HepG2 (cell line): ENCODE data around the gene FOXA1. TPM values are rescaled to one million over a fixed set of nuclear protein-coding genes. Genes with fewer than 3 reads are reported as not detected.

Source experiments
- ARID5B ChIP-seq: IDR thresholded peaks from 2 replicates; pipeline ENCODE4 v1.4.0; 2020; ENCODE audit warnings: mild to moderate bottlenecking, missing genetic modification reagents
- CBX2 ChIP-seq, 2 experiments: fragments of 200-600 bp in 1 of 2; sonication (generic); formaldehyde crosslinking in 1 of 2; IDR thresholded peaks; 2 replicates each; pipeline versions ENCODE4 v1.7.0 to v1.8.1; 2018 to 2022; ENCODE audit warnings: low read depth in 2 of 2, low read length in 1 of 2, mild to moderate bottlenecking in 1 of 2, missing genetic modification reagents in 1 of 2
- CBX5 ChIP-seq: sonication (generic); formaldehyde crosslinking; IDR thresholded peaks from 2 replicates; pipeline ENCODE4 v1.4.0; 2020; ENCODE audit warnings: missing genetic modification reagents, borderline replicate concordance
- CHCHD3 ChIP-seq: sonication (generic); formaldehyde crosslinking; IDR thresholded peaks from 2 replicates; pipeline ENCODE4 v1.8.0; 2022; ENCODE audit warnings: mild to moderate bottlenecking, missing genetic modification reagents, moderate library complexity
- CHD2 ChIP-seq: IDR thresholded peaks from 2 replicates; pipeline ENCODE4 v1.6.1; 2011; ENCODE audit warnings: low read depth, low read length, improper control_type of control experiment
- DDIT3 ChIP-seq: sonication (generic); formaldehyde crosslinking; IDR thresholded peaks from 2 replicates; pipeline ENCODE4 v1.4.0; 2020; ENCODE audit warnings: mild to moderate bottlenecking, missing genetic modification reagents
- IRX3 ChIP-seq: sonication (generic); formaldehyde crosslinking; IDR thresholded peaks from 2 replicates; pipeline ENCODE4 v1.8.1; 2023; ENCODE audit warnings: mild to moderate bottlenecking, low read depth, missing genetic modification reagents, borderline replicate concordance
- JUND ChIP-seq: sonication (generic); formaldehyde crosslinking; IDR thresholded peaks from 2 replicates; pipeline ENCODE4 v1.8.0; 2022; ENCODE audit warnings: mild to moderate bottlenecking, missing genetic modification reagents
- KDM6A ChIP-seq: IDR thresholded peaks from 2 replicates; pipeline ENCODE4 v1.6.1; 2016; ENCODE audit warnings: low read depth
- MAFF ChIP-seq: IDR thresholded peaks from 2 replicates; pipeline ENCODE4 v1.6.1; 2011; ENCODE audit warnings: low read depth, low read length, improper control_type of control experiment
- MLX ChIP-seq: IDR thresholded peaks from 2 replicates; pipeline ENCODE4 v1.6.1; 2016
- PCBP1 ChIP-seq: fragments of 200-400 bp; formaldehyde crosslinking; IDR thresholded peaks from 2 replicates; pipeline ENCODE4 v1.6.1; 2017; ENCODE audit warnings: mild to moderate bottlenecking, low read depth, low read length, borderline replicate concordance
- SMAD3 ChIP-seq: sonication (generic); formaldehyde crosslinking; IDR thresholded peaks from 2 replicates; pipeline ENCODE4 v1.4.0; 2020; ENCODE audit warnings: missing genetic modification reagents
- SOX13 ChIP-seq, 3 experiments: fragments of 450-650 bp in 1 of 3; sonication (generic) in 1 of 3; formaldehyde crosslinking in 1 of 3; IDR thresholded peaks in 2 of 3; conservative IDR thresholded peaks in 1 of 3; 2 replicates each; pipeline versions ENCODE4 v1.5.0 to v1.6.1; 2016 to 2020; ENCODE audit warnings: antibody characterized with exemption in 1 of 3, mild to moderate bottlenecking in 1 of 3, missing compliant biosample characterization in 1 of 3, missing genetic modification reagents in 1 of 3, moderate library complexity in 1 of 3
- ZFX ChIP-seq: sonication (generic); formaldehyde crosslinking; IDR thresholded peaks from 2 replicates; pipeline ENCODE4 v1.4.0; 2020; ENCODE audit warnings: mild to moderate bottlenecking, low read depth, missing genetic modification reagents, moderate library complexity
- ZFY ChIP-seq: sonication (generic); formaldehyde crosslinking; IDR thresholded peaks from 2 replicates; pipeline ENCODE4 v1.4.0; 2020; ENCODE audit warnings: missing genetic modification reagents
- ZNF34 ChIP-seq: sonication (generic); formaldehyde crosslinking; IDR thresholded peaks from 2 replicates; pipeline ENCODE4 v1.4.0; 2020; ENCODE audit warnings: mild to moderate bottlenecking, missing genetic modification reagents, borderline replicate concordance
- ZNF441 ChIP-seq: sonication (generic); formaldehyde crosslinking; IDR thresholded peaks from 2 replicates; pipeline ENCODE4 v1.7.0; 2021; ENCODE audit warnings: missing genetic modification reagents, borderline replicate concordance
- ZNF501 ChIP-seq: sonication (generic); formaldehyde crosslinking; IDR thresholded peaks from 2 replicates; pipeline ENCODE4 v1.5.1; 2020; ENCODE audit warnings: mild to moderate bottlenecking, moderate library complexity, missing genetic modification reagents
- ZNF547 ChIP-seq: sonication (generic); formaldehyde crosslinking; IDR thresholded peaks from 2 replicates; pipeline ENCODE4 v1.5.1; 2020; ENCODE audit warnings: mild to moderate bottlenecking, missing genetic modification reagents
- ZNF703 ChIP-seq: sonication (generic); formaldehyde crosslinking; IDR thresholded peaks from 2 replicates; pipeline ENCODE4 v1.5.1; 2020; ENCODE audit warnings: missing genetic modification reagents, mild to moderate bottlenecking, moderate library complexity, borderline replicate concordance
- ZNF704 ChIP-seq: sonication (generic); formaldehyde crosslinking; IDR thresholded peaks from 2 replicates; pipeline ENCODE4 v1.8.1; 2023; ENCODE audit warnings: mild to moderate bottlenecking, inconsistent platforms, moderate library complexity, missing genetic modification reagents, borderline replicate concordance
- ZNF792 ChIP-seq: IDR thresholded peaks from 2 replicates; pipeline ENCODE4 v1.6.1; 2016
- polyA plus RNA-seq, 8 experiments: library from polyadenylated mRNA; depleted of rRNA in 3 of 8; stranded (reverse) in 7 of 8; unstranded in 1 of 8; fragments of >200 nt; fragmentation: Illumina TruSeq in 4 of 8; extraction: Trizol in 4 of 8; gene quantifications; 2 replicates each; pipeline versions ENCODE4 v1.2.1 to v1.2.3, GENCODE V29; 2011 to 2016; ENCODE audit warnings: low read depth in 4 of 8, missing spikeins in 1 of 8, mixed read lengths in 1 of 8; ENCODE audit not compliant: insufficient read depth in 1 of 8
- total RNA-seq, 5 experiments: library from RNA; depleted of rRNA; stranded (reverse); fragments of >200 nt; fragmentation: Illumina TruSeq; extraction: Trizol; gene quantifications; 2 replicates each; pipeline ENCODE4 v1.2.3, GENCODE V29; 2016; ENCODE audit warnings: low read depth in 1 of 5

The FOXA1 gene
- total and polyA plus RNA-seq, 2 of the 13 experiments (the other 11 are each of a cell fraction or from before 2014, with no cell fraction given) = 43.4 to 58.6 TPM

GRCh38 chr14:37594971-37595808 lies at the start of gene FOXA1, which contains the start of gene TTC6 (continued):
- TF ChIP-seq ZNF703 (CRISPR knock-in tag) = no peak
- TF ChIP-seq IRX3 = 0 out of 2 replicates have a peak, but pooled peaks have one; percentile 31
- TF ChIP-seq MLX = no peak; the same call in 1 of the 2 replicates
- TF ChIP-seq CBX5 (CRISPR knock-in tag) = no peak; the same call in 1 of the 2 replicates
- peak; percentile 16; the same call in 1 of the 2 replicates for TF ChIP-seq ZFY
- peak; percentile 46; the same call in 1 of the 2 replicates for TF ChIP-seq CHD2
- 0 out of 2 replicates have a peak, but pooled peaks have one; percentile 48 for TF ChIP-seq SOX13 (IDR thresholded peaks at IDR 0.05)
- TF ChIP-seq SOX13 (CRISPR knock-in tag; conservative IDR thresholded peaks at IDR 0.05 in 1 of 2, IDR thresholded peaks at IDR 0.05 in 1 of 2) = peak in 1 of 2 experiments; percentile 68; a peak in 2 of 4 replicates
- peak; percentile 73 for TF ChIP-seq SMAD3 (CRISPR knock-in tag)
- TF ChIP-seq CBX2 (IDR thresholded peaks at IDR 0.05; ENCODE audit: low read depth, low read length) = no peak
- no peak for TF ChIP-seq CBX2 (CRISPR knock-in tag; IDR thresholded peaks at IDR 0.05; ENCODE audit: low read depth)
- TF ChIP-seq ZNF704 (CRISPR knock-in tag) = no peak
- TF ChIP-seq ZNF34 = no peak
- TF ChIP-seq ARID5B (CRISPR knock-in tag) = peak; percentile 17; the same call in 1 of the 2 replicates
- TF ChIP-seq KDM6A (CRISPR knock-in tag) = no peak
- TF ChIP-seq DDIT3 (CRISPR knock-in tag) = no peak
- peak; percentile 84 for TF ChIP-seq ZNF441 (CRISPR knock-in tag)
- no peak for TF ChIP-seq MAFF
- peak; percentile 11; the same call in 1 of the 2 replicates for TF ChIP-seq ZNF547
- TF ChIP-seq JUND (CRISPR knock-in tag) = no peak; the same call in 1 of the 2 replicates
- TF ChIP-seq ZNF792 = peak; percentile 94
- 0 out of 2 replicates have a peak, but pooled peaks have one; percentile 11 for TF ChIP-seq CHCHD3
- no peak for TF ChIP-seq ZFX (CRISPR knock-in tag)
- no peak for TF ChIP-seq ZNF501 (CRISPR knock-in tag)
- TF ChIP-seq PCBP1 = peak; percentile 86; the same call in 1 of the 2 replicates
